Body of pancreas (tissue), 4 donors: ENCODE results near the gene TMPRSS13. TPM values are rescaled to one million over a fixed set of nuclear protein-coding genes. Genes with fewer than 3 reads are reported as not detected.

Experiments used
- ATAC-seq: fragments of 150-250 bp; one replicate; pipeline ENCODE4 v1.9.1; 2016
- DNase-seq, 4 donors: peaks; one replicate each; pipeline ENCODE4 v3.0.0-alpha.2; 2019
- H3K27ac ChIP-seq, 4 donors: fragments of 200-600 bp; sonication (generic); 1 replicate in 3 of 4; 2 replicates in 1 of 4; pipeline versions ENCODE4 v1.5.1 to v1.6.1; 2016 to 2019; ENCODE audit warnings: mild to moderate bottlenecking in 1 of 4, mixed read lengths in 1 of 4, moderate library complexity in 1 of 4
- H3K27me3 ChIP-seq, 2 donors: fragments of 200-600 bp; sonication (generic); one replicate each; pipeline ENCODE4 v1.6.0; 2016; ENCODE audit warnings: mild to moderate bottlenecking in 1 of 2
- H3K36me3 ChIP-seq, 2 donors: fragments of 200-600 bp; sonication (generic); replicated peaks in 1 of 2; 2 replicates each; pipeline ENCODE4 v1.5.1; 2016; ENCODE audit warnings: low read depth in 2 of 2; ENCODE audit not compliant: insufficient read depth in 1 of 2
- H3K4me1 ChIP-seq: fragments of 200-600 bp; sonication (generic); one replicate; pipeline ENCODE4 v1.6.0; 2016
- H3K4me3 ChIP-seq, 2 donors: fragments of 200-600 bp; sonication (generic); 1 replicate in 1 of 2; 2 replicates in 1 of 2; pipeline ENCODE4 v1.5.1; 2016 to 2019
- H3K9me3 ChIP-seq, 3 donors: fragments of 200-600 bp; sonication (generic); 1 replicate in 2 of 3; 2 replicates in 1 of 3; pipeline ENCODE4 v1.5.1; 2016
- CTCF ChIP-seq, 7 experiments: fragments of 450-650 bp in 4 of 7; fragments of 200-600 bp in 3 of 7; sonication (generic) in 3 of 7; IDR thresholded peaks; one replicate each; pipeline ENCODE4 v1.5.1; 2016 to 2019; ENCODE audit warnings: antibody characterized with exemption in 7 of 7
- POLR2A ChIP-seq, 3 donors: fragments of 450-650 bp; IDR thresholded peaks; one replicate each; pipeline ENCODE4 v1.6.1; 2016; ENCODE audit warnings: antibody characterized with exemption in 3 of 3, mild to moderate bottlenecking in 2 of 3
- WGBS, 2 donors: methylation state at CpG; one replicate each; pipeline ENCODE4 v1.1.5; 2017; 5-methylcytosine and 5-hydroxymethylcytosine counted together
- intact Hi-C: fragments of 100-400 bp; cut with DNase I; formaldehyde crosslinking; loops from one replicate; pipeline ENCODE4 v1.15.1; 2023
- total RNA-seq, 2 donors: library from RNA; depleted of rRNA; stranded (reverse); fragments of >200 nt; gene quantifications; one replicate each; pipeline ENCODE4 v1.1.0, GENCODE V29; 2016

The TMPRSS13 gene
- total RNA-seq, 2 donors from 2014 or later = 1.6 to 4.9 TPM

- Histone ChIP-seq H3K27ac (no peak overlapping the region), H3K27me3 (no peaks in the 10 kb centered on the region), H3K9me3 (no peaks in the 10 kb centered on the region), H3K4me1 (peaks cover 1% of the 10 kb centered on the region), H3K36me3 (no peaks in the 10 kb centered on the region), H3K4me3 (no peak overlapping the region)
- ATAC-seq = no peak
- no peak for TF ChIP-seq CTCF (IDR thresholded peaks at IDR 0.05)
- no peak for TF ChIP-seq POLR2A (IDR thresholded peaks at IDR 0.05)
- 86 to 91% methylated on average over 7 of the region's 7 CpGs for WGBS, 2 donors
- intact Hi-C loops = no loop called here
- no peak for DNase-seq
These were observed 16.7 kb downstream of the TMPRSS13 start for GRCh38 chr11:117912497-117912896.

GRCh38 chr11:117911694-117912093 is 17.5 kb downstream of the TMPRSS13 start:
- intact Hi-C loops = no loop called here
- whole genome bisulfite sequencing, 2 donors = 77 to 100% methylated on average over 2 to 3 of the region's 3 CpGs
- no peak for TF ChIP-seq POLR2A (IDR thresholded peaks at IDR 0.05)
- no peak for TF ChIP-seq CTCF (IDR thresholded peaks at IDR 0.05)
- ATAC-seq (no peak), DNase-seq (no peak)
- Histone ChIP-seq H3K36me3 (no peaks in the 10 kb centered on the region), H3K4me1 (peaks cover 3% of the 10 kb centered on the region), H3K27ac (no peak overlapping the region), H3K4me3 (no peak overlapping the region), H3K27me3 (no peaks in the 10 kb centered on the region), H3K9me3 (no peaks in the 10 kb centered on the region)

GRCh38 chr11:117910941-117911655 is 18.1 kb downstream of the TMPRSS13 start:
- Histone ChIP-seq H3K27ac (no peak overlapping the region), H3K36me3 (no peaks in the 10 kb centered on the region), H3K27me3 (no peaks in the 10 kb centered on the region), H3K4me3 (no peak overlapping the region), H3K4me1 (peaks cover 3% of the 10 kb centered on the region), H3K9me3 (no peaks in the 10 kb centered on the region)
- DNase-seq = no peak
- intact Hi-C loops = no loop called here
- WGBS, 2 donors = 55 to 67% methylated on average over 11 to 12 of the region's 12 CpGs
- TF ChIP-seq POLR2A (IDR thresholded peaks at IDR 0.05) = no peak
- TF ChIP-seq CTCF (IDR thresholded peaks at IDR 0.05) = no peak
- no peak for ATAC-seq

GRCh38 chr11:117910525-117910924 is 18.7 kb downstream of the TMPRSS13 start:
- Histone ChIP-seq H3K4me1 (peaks cover 3% of the 10 kb centered on the region), H3K4me3 (no peak overlapping the region), H3K9me3 (no peaks in the 10 kb centered on the region), H3K27ac (no peak overlapping the region), H3K36me3 (no peaks in the 10 kb centered on the region), H3K27me3 (no peaks in the 10 kb centered on the region)
- TF ChIP-seq POLR2A (IDR thresholded peaks at IDR 0.05) (no peak), CTCF (IDR thresholded peaks at IDR 0.05) (no peak)
- ATAC-seq (no peak), DNase-seq (no peak)
- 66% methylated on average over 4 of the region's 4 CpGs for WGBS, 2 donors
- intact Hi-C loops = no loop called here
